ENCODE data around the gene CYFIP1. TPM values are rescaled to one million over a fixed set of nuclear protein-coding genes. Genes with fewer than 3 reads are reported as not detected.
"Not testable (repeated sequence)": the region's sequence is repeated elsewhere in the genome, so short reads cannot be mapped to it uniquely, and the experiment has no call there.

Gene CYFIP1
- total RNA-seq, 2 donors from 2014 or later = 134 to 139 TPM

GRCh38 chr15:22989576-22990477 is 9.7 kb upstream of the CYFIP1 start:
- peaks cover 9% of the 10 kb centered on the region for H3K4me1 Mint-ChIP-seq
- no peak overlapping the region for H3K4me3 Mint-ChIP-seq
- no peaks in the 10 kb centered on the region for H3K27me3 ChIP-seq (ENCODE audit: control insufficient read depth, insufficient read depth, low read length, poor library complexity, severe bottlenecking)
- H3K4me3 ChIP-seq (ENCODE audit: low read length) = no peak overlapping the region
- no peaks in the 10 kb centered on the region for H3K9me3 ChIP-seq (ENCODE audit: control insufficient read depth, low read length)
- no peaks in the 10 kb centered on the region for H3K27me3 Mint-ChIP-seq (ENCODE audit: insufficient read depth)
- H3K4me1 ChIP-seq (ENCODE audit: control insufficient read depth, insufficient read depth, low read length) = no peaks in the 10 kb centered on the region
- H3K9ac ChIP-seq (ENCODE audit: extremely low read depth, low read length, poor library complexity, severe bottlenecking) = no peak overlapping the region
- WGBS, 2 experiments (ENCODE audit: insufficient coverage in 1 of 2, insufficient read length in 1 of 2) = 81 to 88% methylated on average over 2 to 7 of the region's 7 CpGs
- peak; percentile 45 for DNase-seq
- H3K9me3 Mint-ChIP-seq = no peaks in the 10 kb centered on the region
- peak; percentile 40 for TF ChIP-seq CTCF (conservative IDR thresholded peaks at IDR 0.05)
- peaks cover 6% of the 10 kb centered on the region for H3K36me3 ChIP-seq (ENCODE audit: control insufficient read depth, insufficient read depth, low read length)
- H3K36me3 Mint-ChIP-seq (ENCODE audit: low read depth) = peaks cover 14% of the 10 kb centered on the region
- H3K27ac Mint-ChIP-seq = no peak overlapping the region
- no peak overlapping the region for H3K27ac ChIP-seq (ENCODE audit: low read depth, low read length)

- no peak overlapping the region for H3K27ac Mint-ChIP-seq
Observed at GRCh38 chr15:22988811-22989210, 8.6 kb upstream of the CYFIP1 start.

GRCh38 chr15:22981931-22982330 is 1.8 kb upstream of the CYFIP1 start:
- not testable (repeated sequence) for H3K27ac Mint-ChIP-seq; H3K4me1 Mint-ChIP-seq; H3K36me3 Mint-ChIP-seq (ENCODE audit: low read depth); H3K4me3 Mint-ChIP-seq; H3K27me3 ChIP-seq (ENCODE audit: control insufficient read depth, insufficient read depth, low read length, poor library complexity, severe bottlenecking); H3K9me3 ChIP-seq (ENCODE audit: control insufficient read depth, low read length); H3K9ac ChIP-seq (ENCODE audit: extremely low read depth, low read length, poor library complexity, severe bottlenecking); H3K27ac ChIP-seq (ENCODE audit: low read depth, low read length); H3K36me3 ChIP-seq (ENCODE audit: control insufficient read depth, insufficient read depth, low read length); H3K4me1 ChIP-seq (ENCODE audit: control insufficient read depth, insufficient read depth, low read length); H3K9me3 Mint-ChIP-seq; H3K4me3 ChIP-seq (ENCODE audit: low read length)
- 86 to 93% methylated on average over 9 to 10 of the region's 11 CpGs for WGBS, 2 experiments (ENCODE audit: insufficient coverage in 1 of 2, insufficient read length in 1 of 2)
- peak; percentile 3 for DNase-seq
- peaks cover 17% of the 10 kb centered on the region for H3K27me3 Mint-ChIP-seq (ENCODE audit: insufficient read depth)

More at GRCh38 chr15:22988811-22989210, 8.6 kb upstream of the CYFIP1 start:
- Histone ChIP-seq H3K4me1 (ENCODE audit: control insufficient read depth, insufficient read depth, low read length) (no peaks in the 10 kb centered on the region), H3K9me3 (ENCODE audit: control insufficient read depth, low read length) (no peaks in the 10 kb centered on the region), H3K9ac (ENCODE audit: extremely low read depth, low read length, poor library complexity, severe bottlenecking) (no peak overlapping the region), H3K4me3 (ENCODE audit: low read length) (no peak overlapping the region), H3K27me3 (ENCODE audit: control insufficient read depth, insufficient read depth, low read length, poor library complexity, severe bottlenecking) (no peaks in the 10 kb centered on the region), H3K27ac (ENCODE audit: low read depth, low read length) (no peak overlapping the region), H3K36me3 (ENCODE audit: control insufficient read depth, insufficient read depth, low read length) (no peaks in the 10 kb centered on the region)
- peaks cover 5% of the 10 kb centered on the region for H3K36me3 Mint-ChIP-seq (ENCODE audit: low read depth)
- no peaks in the 10 kb centered on the region for H3K9me3 Mint-ChIP-seq
- peaks cover 9% of the 10 kb centered on the region for H3K4me1 Mint-ChIP-seq
- TF ChIP-seq CTCF (conservative IDR thresholded peaks at IDR 0.05) = no peak
- H3K4me3 Mint-ChIP-seq = no peak overlapping the region
- DNase-seq = peak; percentile 24
- no peaks in the 10 kb centered on the region for H3K27me3 Mint-ChIP-seq (ENCODE audit: insufficient read depth)
- WGBS, 2 experiments (ENCODE audit: insufficient coverage in 1 of 2, insufficient read length in 1 of 2) = 94 to 95% methylated on average over 7 of the region's 7 CpGs
